Measurements from ENCODE around the gene MARK1.
A peak's percentile ranks its signal among the peaks of the same experiment; 100 is the strongest.

MARK1 gene

GRCh38 chr1:220527908-220528678, at the start of gene MARK1:
MARK1 (plus strand) TSS chr1:220528136; CDS start chr1:220528823, 687 bp downstream.
- DNase-seq, result no peak

GRCh38 chr1:220483700-220484099, 44.2 kb upstream of the MARK1 start:
- DNase-seq, result no peak

- DNase-seq, result no peak
These were observed 43.8 kb upstream of the MARK1 start for GRCh38 chr1:220484135-220484534.

- no peak for DNase-seq
These were observed 42.8 kb upstream of the MARK1 start for GRCh38 chr1:220485131-220485530.

GRCh38 chr1:220485791-220486190, 42.1 kb upstream of the MARK1 start:
- no peak for DNase-seq

- DNase-seq, result peak; percentile 16 to 52
These were observed 40.6 kb upstream of the MARK1 start for GRCh38 chr1:220487297-220487820.

- no peak for DNase-seq
These were observed 36.0 kb upstream of the MARK1 start for GRCh38 chr1:220491891-220492290.

- no peak for DNase-seq
These were observed 30.6 kb upstream of the MARK1 start for GRCh38 chr1:220497220-220497947.

GRCh38 chr1:220498188-220498587, 29.7 kb upstream of the MARK1 start:
- no peak for DNase-seq

GRCh38 chr1:220500372-220500771, 27.6 kb upstream of the MARK1 start:
- DNase-seq, result no peak

GRCh38 chr1:220504329-220504728, 23.6 kb upstream of the MARK1 start:
- no peak for DNase-seq

GRCh38 chr1:220507085-220507484, 20.9 kb upstream of the MARK1 start:
- no peak for DNase-seq

- DNase-seq, result no peak
These were observed 16.8 kb upstream of the MARK1 start for GRCh38 chr1:220511179-220511578.

- no peak for DNase-seq
These were observed 16.2 kb upstream of the MARK1 start for GRCh38 chr1:220511785-220512184.

GRCh38 chr1:220513834-220514233, 14.1 kb upstream of the MARK1 start:
- no peak for DNase-seq

GRCh38 chr1:220514256-220514655, 13.7 kb upstream of the MARK1 start:
- DNase-seq, result no peak

GRCh38 chr1:220516014-220516721, 11.8 kb upstream of the MARK1 start:
- no peak for DNase-seq

- no peak for DNase-seq
These were observed 11.3 kb upstream of the MARK1 start for GRCh38 chr1:220516722-220517042.

- no peak for DNase-seq
These were observed 6.2 kb upstream of the MARK1 start for GRCh38 chr1:220521778-220522177.

GRCh38 chr1:220526294-220526693, 1.6 kb upstream of the MARK1 start:
- no peak for DNase-seq

- no peak for DNase-seq
These were observed 543 bp upstream of the MARK1 start for GRCh38 chr1:220527279-220527907.

GRCh38 chr1:220528679-220529501, 954 bp downstream of the MARK1 start:
- DNase-seq, result no peak

All from inflammatory macrophage treated with lipopolysaccharide for 1 hour (primary cell).